ENCODE data around the gene CFAP221. TPM values are rescaled to one million over a fixed set of nuclear protein-coding genes. Genes with fewer than 3 reads are reported as not detected.

The CFAP221 gene
- total and polyA plus RNA-seq, 10 of the 15 experiments (the other 5 are each of a cell fraction or from before 2014, with no cell fraction given): not detected

DNA sequence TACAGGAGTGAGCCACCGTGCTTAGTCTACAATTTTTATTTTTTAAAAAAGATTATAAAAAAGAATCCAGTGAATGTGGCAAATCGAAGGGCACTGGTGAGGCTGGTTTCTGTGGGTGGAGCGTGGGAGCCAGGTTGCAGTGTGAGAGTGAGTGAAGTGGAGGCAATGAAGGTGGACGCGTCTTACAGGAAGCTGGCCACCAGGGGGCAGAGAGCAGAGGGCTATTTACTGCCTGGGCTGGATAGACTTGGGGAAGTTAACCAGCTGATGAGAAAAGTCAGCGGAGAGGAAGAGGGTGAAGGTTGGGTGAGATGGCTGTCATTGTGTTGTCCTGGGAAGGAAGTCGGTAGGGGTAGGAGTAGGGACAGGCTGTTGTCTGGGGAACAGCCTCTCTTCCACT lies 26.8 kb upstream of the CFAP221 start (continued):
- TF ChIP-seq EED (IDR thresholded peaks at IDR 0.05; ENCODE audit: low read depth): no peak
- TF ChIP-seq, protein P1, sequence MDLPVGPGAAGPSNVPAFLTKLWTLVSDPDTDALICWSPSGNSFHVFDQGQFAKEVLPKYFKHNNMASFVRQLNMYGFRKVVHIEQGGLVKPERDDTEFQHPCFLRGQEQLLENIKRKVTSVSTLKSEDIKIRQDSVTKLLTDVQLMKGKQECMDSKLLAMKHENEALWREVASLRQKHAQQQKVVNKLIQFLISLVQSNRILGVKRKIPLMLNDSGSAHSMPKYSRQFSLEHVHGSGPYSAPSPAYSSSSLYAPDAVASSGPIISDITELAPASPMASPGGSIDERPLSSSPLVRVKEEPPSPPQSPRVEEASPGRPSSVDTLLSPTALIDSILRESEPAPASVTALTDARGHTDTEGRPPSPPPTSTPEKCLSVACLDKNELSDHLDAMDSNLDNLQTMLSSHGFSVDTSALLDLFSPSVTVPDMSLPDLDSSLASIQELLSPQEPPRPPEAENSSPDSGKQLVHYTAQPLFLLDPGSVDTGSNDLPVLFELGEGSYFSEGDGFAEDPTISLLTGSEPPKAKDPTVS (IDR thresholded peaks at IDR 0.05; ENCODE audit: low read depth, low read length): no peak

- RAD21 ChIA-PET (ENCODE audit: unreplicated experiment): no interaction called here
- FAIRE-seq (no peak), DNase-seq (ENCODE audit: low read depth, low spot score) (no peak), ATAC-seq (no peak)
- TF ChIP-seq SREBF2 (IDR thresholded peaks at IDR 0.05; ENCODE audit: low read length) (no peak), EP300 (IDR thresholded peaks at IDR 0.05; ENCODE audit: borderline replicate concordance in 1 of 2, control insufficient read depth in 1 of 2, low read depth in 2 of 2, low read length in 2 of 2) (no peak), RCOR1 (conservative IDR thresholded peaks at IDR 0.05; ENCODE audit: low read depth, low read length) (no peak), IRF3 (IDR thresholded peaks at IDR 0.05) (no peak), KDM1A (IDR thresholded peaks at IDR 0.05; ENCODE audit: borderline replicate concordance) (no peak)
- H3K27me3 ChIP-seq (replicated peaks in 1 of 2; ENCODE audit: control insufficient read depth in 2 of 2, insufficient read depth in 2 of 2, low read length in 1 of 2): peaks cover 0 to 5% of the 10 kb centered on the region in 2 experiments; a peak in 2 of 4 replicates
- in situ Hi-C loops (cut with MboI): no loop called here
- intact Hi-C loops (cut with micrococcal nuclease; ENCODE audit: unreplicated experiment): no loop called here
- no peak overlapping the region for H3K4me2 ChIP-seq (ENCODE audit: control insufficient read depth, insufficient read depth)
- SMC1A ChIA-PET (ENCODE audit: uncharacterized antibody, unreplicated experiment): interaction anchor here (1.1 kb wide), 1 partner anchor 31 kb away, joined by 3 read pairs; no protein-coding TSS in a partner anchor
- no peak overlapping the region for H2AFZ ChIP-seq (ENCODE audit: control insufficient read depth, low read depth, low read length)
- H3K36me3 ChIP-seq (ENCODE audit: control insufficient read depth in 2 of 2, insufficient read depth in 2 of 2, low read length in 1 of 2): no peaks in the 10 kb centered on the region
- H3K4me1 ChIP-seq (ENCODE audit: control insufficient read depth, insufficient read depth, low read length): no peaks in the 10 kb centered on the region; the same call in 1 of the 2 replicates
- WGBS (ENCODE audit: insufficient coverage, insufficient replicate concordance, low lambda C conversion rate, missing lambda C conversion rate): 45% methylated on average over 9 of the region's 10 CpGs
- no peaks in the 10 kb centered on the region for H3K79me2 ChIP-seq (ENCODE audit: control insufficient read depth, insufficient read depth, low read length)
- H3K4me3 ChIP-seq: no peak overlapping the region
- CTCF ChIA-PET: interaction anchor here (0.8 to 3.2 kb wide), 7 partner anchors 12 to 138 kb away, joined by 3 to 13 read pairs (median 4); no protein-coding TSS in a partner anchor
- H4K20me1 ChIP-seq (ENCODE audit: control insufficient read depth, insufficient read depth): no peaks in the 10 kb centered on the region
- H3K9me3 ChIP-seq (replicated peaks; ENCODE audit: control insufficient read depth, insufficient read depth, low read length): no peaks in the 10 kb centered on the region
- POLR2A ChIA-PET: interaction anchor here (0.7 kb wide), 1 partner anchor 43 kb away, joined by 3 read pairs; no protein-coding TSS in a partner anchor
- no peak overlapping the region for H3K27ac ChIP-seq (ENCODE audit: control insufficient read depth, insufficient read depth)
- no peak overlapping the region for H3K9ac ChIP-seq (ENCODE audit: control insufficient read depth, insufficient read depth, low read length)
- BruUV-seq (replicated peaks): no TSS peak
Observed at GRCh38 chr2:119518401-119519056, 25.7 kb upstream of the CFAP221 start.
